OCI-LY7 (cell line): ENCODE data around the gene CABP1. TPM values are rescaled to one million over a fixed set of nuclear protein-coding genes. Genes with fewer than 3 reads are reported as not detected.

ENCODE experiments used
- BruUV-seq: library from RNA; stranded (reverse); fragments of 400-500 nt; replicated peaks from 2 replicates; lab custom pipeline; 2021; lab: Mats Ljungman, UMichigan
- CTCF ChIA-PET: fragments of 300-600 bp; sonication (Branson Sonifier 250); formaldehyde crosslinking; loops from one replicate; lab custom pipeline; 2022; ENCODE audit warnings: antibody characterized with exemption; ENCODE audit not compliant: unreplicated experiment; lab: Charles Lee
- POLR2A ChIA-PET: fragments of 300-600 bp; sonication (Branson Sonifier 250); formaldehyde crosslinking; loops from one replicate; lab custom pipeline; 2022; ENCODE audit warnings: antibody characterized with exemption; lab: Charles Lee
- DNase-seq: peaks from one replicate; pipeline ENCODE4 v3.0.0-alpha.2; 2015; ENCODE audit warnings: low spot score
- H2AFZ ChIP-seq: fragments of 200-600 bp; sonication (generic), shearing (Covaris generic); 2 replicates; pipeline ENCODE4 v1.6.1; 2014; ENCODE audit warnings: mild to moderate bottlenecking, antibody characterized with exemption, low read length, moderate library complexity
- H3K27ac ChIP-seq: fragments of 200-600 bp; sonication (generic); 2 replicates; pipeline ENCODE4 v1.5.1; 2014; ENCODE audit warnings: mixed run types, low read depth, mild to moderate bottlenecking, moderate library complexity, low read length, inconsistent platforms; ENCODE audit not compliant: poor library complexity, severe bottlenecking
- H3K36me3 ChIP-seq: fragments of 200-600 bp; sonication (generic); 2 replicates; pipeline ENCODE4 v1.6.1; 2014; ENCODE audit warnings: mild to moderate bottlenecking, antibody characterized with exemption, low read length, moderate library complexity, mixed read lengths; ENCODE audit not compliant: insufficient read depth
- H3K4me1 ChIP-seq: fragments of 200-600 bp; sonication (generic); 2 replicates; pipeline ENCODE4 v1.5.1; 2014; ENCODE audit warnings: mild to moderate bottlenecking, low read length; ENCODE audit not compliant: insufficient read depth, poor library complexity, severe bottlenecking
- H3K4me2 ChIP-seq: fragments of 200-600 bp; sonication (generic); 2 replicates; pipeline ENCODE4 v1.6.1; 2014; ENCODE audit warnings: mild to moderate bottlenecking, low read length
- H3K4me3 ChIP-seq: fragments of 200-600 bp; sonication (generic); 2 replicates; pipeline ENCODE4 v1.5.1; 2014; ENCODE audit warnings: mild to moderate bottlenecking, low read depth, low read length; ENCODE audit not compliant: poor library complexity, severe bottlenecking
- H3K79me2 ChIP-seq: fragments of 200-600 bp; sonication (generic); 2 replicates; pipeline ENCODE4 v1.6.1; 2016; ENCODE audit warnings: low read depth, mild to moderate bottlenecking, low read length, moderate library complexity, mixed read lengths; ENCODE audit not compliant: insufficient read depth
- H3K9me2 ChIP-seq: fragments of 200-600 bp; sonication (generic); 2 replicates; pipeline ENCODE4 v1.6.1; 2016; ENCODE audit warnings: mild to moderate bottlenecking, low read length, mixed read lengths; ENCODE audit not compliant: insufficient read depth
- H3K9me3 ChIP-seq: fragments of 200-600 bp; sonication (generic); 2 replicates; pipeline ENCODE4 v1.6.1; 2014; ENCODE audit warnings: mild to moderate bottlenecking, mixed run types, low read length, mixed read lengths
- H4K20me1 ChIP-seq: fragments of 200-600 bp; sonication (generic); 2 replicates; pipeline ENCODE4 v1.6.1; 2014; ENCODE audit warnings: mild to moderate bottlenecking, antibody characterized with exemption, low read length, moderate library complexity, mixed read lengths; ENCODE audit not compliant: insufficient read depth
- CTCF ChIP-seq: fragments of 200-600 bp; sonication (generic); conservative IDR thresholded peaks from 2 replicates; pipeline ENCODE4 v1.5.1; 2014; ENCODE audit warnings: mild to moderate bottlenecking, antibody characterized with exemption, low read length, moderate library complexity, mixed read lengths
- EZH2phosphoT487 ChIP-seq: fragments of 200-600 bp; sonication (generic); IDR thresholded peaks from 2 replicates; pipeline ENCODE4 v1.6.1; 2018; ENCODE audit warnings: low read depth, borderline replicate concordance, mild to moderate bottlenecking, mixed run types, antibody characterized with exemption, low read length, moderate library complexity, mixed read lengths
- intact Hi-C: fragments of 100-400 bp; cut with micrococcal nuclease; formaldehyde crosslinking; loops from one replicate; pipeline ENCODE4 v1.10.0; 2022; ENCODE audit not compliant: unreplicated experiment
- total RNA-seq, 2 experiments: library from RNA; depleted of rRNA in 1 of 2; stranded (reverse); fragments of >200 nt in 1 of 2; shearing (Covaris generic) in 1 of 2; gene quantifications; 2 replicates each; pipeline ENCODE4 v1.2.3, GENCODE V29; 2014 to 2022

The CABP1 gene
- total RNA-seq, 2 experiments from 2014 or later, result 0.79 to 3.8 TPM

DNA sequence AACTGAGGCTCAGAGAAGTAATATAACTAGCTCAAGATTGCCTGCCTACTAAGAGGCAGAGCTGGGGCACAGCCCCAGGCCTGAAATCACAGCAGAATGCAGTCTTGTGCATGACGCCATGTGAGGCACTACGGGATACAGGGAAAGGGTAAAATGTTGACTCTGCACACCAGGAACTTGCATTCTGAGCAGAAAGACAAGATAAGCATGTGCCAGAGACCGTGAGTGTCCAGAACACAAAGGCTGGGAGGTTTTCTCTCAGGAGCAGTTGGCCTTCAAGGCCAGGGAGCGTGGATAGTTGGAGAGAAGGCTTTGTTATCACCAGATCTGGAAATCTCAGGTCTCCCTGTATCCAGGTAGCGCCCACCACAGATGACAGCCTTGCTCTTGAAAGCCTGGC, 23.3 kb downstream of the CABP1 start:
- Histone ChIP-seq H3K9me2 (no peaks in the 10 kb centered on the region), H3K9me3 (no peaks in the 10 kb centered on the region), H3K4me1 (peaks cover 61% of the 10 kb centered on the region), H4K20me1 (no peaks in the 10 kb centered on the region), H3K36me3 (no peaks in the 10 kb centered on the region), H3K4me3 (no peak overlapping the region), H3K79me2 (no peaks in the 10 kb centered on the region), H3K27ac (peak overlapping the region; percentile 59), H3K4me2 (no peak overlapping the region), H2AFZ (no peak overlapping the region)
- TF ChIP-seq CTCF (no peak), EZH2phosphoT487 (no peak)
- intact Hi-C loops, result no loop called here
- CTCF ChIA-PET, result interaction anchor here (0.6 kb wide), 1 partner anchor 919 kb away, joined by 3 read pairs; no protein-coding TSS in a partner anchor
- POLR2A ChIA-PET, result interaction anchor here (0.8 to 2.2 kb wide), 3 partner anchors 11 to 102 kb away, joined by 3 to 8 read pairs (median 5); no protein-coding TSS in a partner anchor
- no TSS peak for BruUV-seq
- DNase-seq, result no peak

GRCh38 chr12:120666571-120667390, 26.4 kb downstream of the CABP1 start:
- ChIA-PET POLR2A (interaction anchor here (0.6 to 2.1 kb wide), 12 partner anchors 10 to 249 kb away, joined by 3 to 12 read pairs (median 4); no protein-coding TSS in a partner anchor), CTCF (interaction anchor here (0.6 to 1.5 kb wide), 3 partner anchors 18 to 223 kb away, joined by 3 to 5 read pairs (median 3); no protein-coding TSS in a partner anchor)
- Histone ChIP-seq H3K36me3 (no peaks in the 10 kb centered on the region), H4K20me1 (no peaks in the 10 kb centered on the region), H3K79me2 (no peaks in the 10 kb centered on the region), H3K4me1 (peaks cover 91% of the 10 kb centered on the region), H3K9me3 (no peaks in the 10 kb centered on the region), H2AFZ (no peak overlapping the region), H3K9me2 (no peaks in the 10 kb centered on the region), H3K4me3 (peak overlapping the region; percentile 13), H3K27ac (peak overlapping the region; percentile 94), H3K4me2 (peak overlapping the region; percentile 36; the same call in 1 of the 2 replicates)
- no TSS peak for BruUV-seq
- TF ChIP-seq EZH2phosphoT487 (no peak), CTCF (no peak)
- DNase-seq, result no peak
- intact Hi-C loops, result loop anchor here (1.0 kb wide), 1 partner anchor 19 kb away; no protein-coding TSS in a partner anchor
